SU-DHL-6 (cell line): Measurements from ENCODE around the gene ITGA11.

Experiments used
- H2AFZ ChIP-seq: fragments of 200-600 bp; sonication (generic); 2 replicates; pipeline ENCODE4 v1.6.1; 2014; ENCODE audit warnings: low read depth, mild to moderate bottlenecking, moderate library complexity, mixed read lengths, antibody characterized with exemption, low read length; ENCODE audit not compliant: severe bottlenecking
- H3F3A ChIP-seq: fragments of 200-600 bp; shearing (Covaris generic); 2 replicates; pipeline ENCODE4 v1.6.0; 2016; ENCODE audit warnings: antibody characterized with exemption, mild to moderate bottlenecking; ENCODE audit not compliant: insufficient read depth
- H3K27ac ChIP-seq: fragments of 200-600 bp; sonication (generic); 2 replicates; pipeline ENCODE4 v1.5.1; 2016; ENCODE audit warnings: low read depth, mild to moderate bottlenecking, low read length, moderate library complexity, mixed read lengths
- H3K27me3 ChIP-seq: fragments of 200-600 bp; sonication (generic), shearing (Covaris generic); 2 replicates; pipeline ENCODE4 v1.6.0; 2014; ENCODE audit warnings: mild to moderate bottlenecking, low read length
- H3K36me3 ChIP-seq: fragments of 200-600 bp; sonication (generic); 2 replicates; pipeline ENCODE4 v1.6.1; 2014; ENCODE audit warnings: mild to moderate bottlenecking, low read length, mixed read lengths
- H3K4me2 ChIP-seq: fragments of 300-600, 200-600 bp; shearing (Covaris generic), sonication (generic); 2 replicates; pipeline ENCODE4 v1.6.0; 2014; ENCODE audit warnings: low read length, low read depth, mild to moderate bottlenecking; ENCODE audit not compliant: poor library complexity, severe bottlenecking
- H3K4me3 ChIP-seq: fragments of 200-600 bp; sonication (generic); 2 replicates; pipeline ENCODE4 v1.5.1; 2014; ENCODE audit warnings: antibody characterized with exemption, low read length, mild to moderate bottlenecking, mixed read lengths; ENCODE audit not compliant: insufficient read depth, poor library complexity, severe bottlenecking
- H3K79me2 ChIP-seq: fragments of 200-600 bp; sonication (generic); 2 replicates; pipeline ENCODE4 v1.6.1; 2014; ENCODE audit warnings: mild to moderate bottlenecking, low read length, moderate library complexity; ENCODE audit not compliant: insufficient read depth
- H3K9ac ChIP-seq: fragments of 200-600 bp; sonication (generic); 2 replicates; pipeline ENCODE4 v1.7.0; 2014; ENCODE audit warnings: mild to moderate bottlenecking, low read length
- H3K9me2 ChIP-seq: fragments of 200-600 bp; sonication (generic); replicated peaks from 2 replicates; pipeline ENCODE4 v1.6.1; 2014; ENCODE audit warnings: low read length; ENCODE audit not compliant: insufficient read depth
- H3K9me3 ChIP-seq: fragments of 200-600 bp; sonication (generic); 2 replicates; pipeline ENCODE4 v1.6.1; 2014; ENCODE audit warnings: low read length, mixed read lengths; ENCODE audit not compliant: insufficient read depth
- H4K20me1 ChIP-seq: fragments of 200-600 bp; sonication (generic); 2 replicates; pipeline ENCODE4 v1.6.1; 2014; ENCODE audit warnings: low read depth, mild to moderate bottlenecking, antibody characterized with exemption, low read length, moderate library complexity, mixed read lengths
- EZH2phosphoT487 ChIP-seq: fragments of 200-600 bp; sonication (generic), shearing (Covaris generic); conservative IDR thresholded peaks from 2 replicates; pipeline ENCODE4 v1.6.1; 2018; ENCODE audit warnings: mild to moderate bottlenecking, antibody characterized with exemption, low read length, moderate library complexity, mixed read lengths
- TF ChIP-seq, protein P1 (sequence below): fragments of 200-600 bp; sonication (generic); IDR thresholded peaks from one replicate; pipeline ENCODE4 v1.5.1; 2017; ENCODE audit warnings: antibody characterized with exemption, mild to moderate bottlenecking, low read length, moderate library complexity; ENCODE audit not compliant: insufficient read depth, poor library complexity, severe bottlenecking

Gene ITGA11

DNA sequence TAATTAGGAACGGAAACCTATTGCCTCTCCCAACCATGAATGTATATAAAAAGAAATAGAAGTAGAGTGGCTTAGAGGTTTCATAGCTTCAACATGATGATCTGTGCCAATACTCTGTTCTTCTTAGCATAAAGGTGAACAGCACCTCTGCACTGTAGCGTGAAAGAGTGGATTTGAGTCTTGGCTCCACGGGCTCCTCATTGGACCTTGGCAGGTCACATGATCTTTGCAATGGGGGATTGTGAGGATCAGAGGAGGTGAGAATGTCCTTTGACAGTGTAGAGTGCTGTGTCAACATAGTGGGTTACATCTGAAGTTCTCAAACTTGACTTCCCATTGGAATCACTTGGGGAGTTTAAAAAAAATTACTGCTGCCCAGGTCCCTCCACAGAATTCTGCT, 103.0 kb downstream of the ITGA11 start:
- Histone ChIP-seq H3K4me3 (no peak overlapping the region), H2AFZ (no peak overlapping the region), H3K9me2 (no peaks in the 10 kb centered on the region), H3K79me2 (no peaks in the 10 kb centered on the region), H3K27ac (no peak overlapping the region), H3K9ac (no peak overlapping the region), H4K20me1 (no peaks in the 10 kb centered on the region), H3K36me3 (no peaks in the 10 kb centered on the region), H3F3A (no peaks in the 10 kb centered on the region), H3K4me2 (no peak overlapping the region), H3K9me3 (no peaks in the 10 kb centered on the region), H3K27me3 (no peaks in the 10 kb centered on the region)
- TF ChIP-seq EZH2phosphoT487: no peak
- TF ChIP-seq, protein P1, sequence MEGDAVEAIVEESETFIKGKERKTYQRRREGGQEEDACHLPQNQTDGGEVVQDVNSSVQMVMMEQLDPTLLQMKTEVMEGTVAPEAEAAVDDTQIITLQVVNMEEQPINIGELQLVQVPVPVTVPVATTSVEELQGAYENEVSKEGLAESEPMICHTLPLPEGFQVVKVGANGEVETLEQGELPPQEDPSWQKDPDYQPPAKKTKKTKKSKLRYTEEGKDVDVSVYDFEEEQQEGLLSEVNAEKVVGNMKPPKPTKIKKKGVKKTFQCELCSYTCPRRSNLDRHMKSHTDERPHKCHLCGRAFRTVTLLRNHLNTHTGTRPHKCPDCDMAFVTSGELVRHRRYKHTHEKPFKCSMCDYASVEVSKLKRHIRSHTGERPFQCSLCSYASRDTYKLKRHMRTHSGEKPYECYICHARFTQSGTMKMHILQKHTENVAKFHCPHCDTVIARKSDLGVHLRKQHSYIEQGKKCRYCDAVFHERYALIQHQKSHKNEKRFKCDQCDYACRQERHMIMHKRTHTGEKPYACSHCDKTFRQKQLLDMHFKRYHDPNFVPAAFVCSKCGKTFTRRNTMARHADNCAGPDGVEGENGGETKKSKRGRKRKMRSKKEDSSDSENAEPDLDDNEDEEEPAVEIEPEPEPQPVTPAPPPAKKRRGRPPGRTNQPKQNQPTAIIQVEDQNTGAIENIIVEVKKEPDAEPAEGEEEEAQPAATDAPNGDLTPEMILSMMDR: no peak

- Histone ChIP-seq H3K79me2 (no peaks in the 10 kb centered on the region), H3K36me3 (no peaks in the 10 kb centered on the region), H3K9ac (no peak overlapping the region), H3F3A (no peaks in the 10 kb centered on the region), H4K20me1 (no peaks in the 10 kb centered on the region), H3K9me3 (no peaks in the 10 kb centered on the region), H3K27ac (no peak overlapping the region), H3K4me3 (no peak overlapping the region), H3K9me2 (no peaks in the 10 kb centered on the region), H3K27me3 (no peaks in the 10 kb centered on the region), H2AFZ (no peak overlapping the region), H3K4me2 (no peak overlapping the region)
- TF ChIP-seq, protein P1: no peak
- no peak for TF ChIP-seq EZH2phosphoT487
These were observed 103.5 kb downstream of the ITGA11 start for GRCh38 chr15:68328443-68328842.

GRCh38 chr15:68326711-68327354, 105.1 kb downstream of the ITGA11 start:
- Histone ChIP-seq H3K27me3 (no peaks in the 10 kb centered on the region), H2AFZ (no peak overlapping the region)

More at GRCh38 chr15:68326711-68327354, 105.1 kb downstream of the ITGA11 start:
- Histone ChIP-seq H3K27ac (no peak overlapping the region), H3K9ac (no peak overlapping the region), H3K36me3 (no peaks in the 10 kb centered on the region), H3K4me2 (no peak overlapping the region), H3K9me2 (no peaks in the 10 kb centered on the region), H3K4me3 (no peak overlapping the region), H4K20me1 (no peaks in the 10 kb centered on the region), H3K79me2 (no peaks in the 10 kb centered on the region), H3F3A (no peaks in the 10 kb centered on the region), H3K9me3 (no peaks in the 10 kb centered on the region)
- TF ChIP-seq, protein P1: no peak
- TF ChIP-seq EZH2phosphoT487: no peak
